ENCODE results near the gene TBC1D30.

The TBC1D30 gene

DNA sequence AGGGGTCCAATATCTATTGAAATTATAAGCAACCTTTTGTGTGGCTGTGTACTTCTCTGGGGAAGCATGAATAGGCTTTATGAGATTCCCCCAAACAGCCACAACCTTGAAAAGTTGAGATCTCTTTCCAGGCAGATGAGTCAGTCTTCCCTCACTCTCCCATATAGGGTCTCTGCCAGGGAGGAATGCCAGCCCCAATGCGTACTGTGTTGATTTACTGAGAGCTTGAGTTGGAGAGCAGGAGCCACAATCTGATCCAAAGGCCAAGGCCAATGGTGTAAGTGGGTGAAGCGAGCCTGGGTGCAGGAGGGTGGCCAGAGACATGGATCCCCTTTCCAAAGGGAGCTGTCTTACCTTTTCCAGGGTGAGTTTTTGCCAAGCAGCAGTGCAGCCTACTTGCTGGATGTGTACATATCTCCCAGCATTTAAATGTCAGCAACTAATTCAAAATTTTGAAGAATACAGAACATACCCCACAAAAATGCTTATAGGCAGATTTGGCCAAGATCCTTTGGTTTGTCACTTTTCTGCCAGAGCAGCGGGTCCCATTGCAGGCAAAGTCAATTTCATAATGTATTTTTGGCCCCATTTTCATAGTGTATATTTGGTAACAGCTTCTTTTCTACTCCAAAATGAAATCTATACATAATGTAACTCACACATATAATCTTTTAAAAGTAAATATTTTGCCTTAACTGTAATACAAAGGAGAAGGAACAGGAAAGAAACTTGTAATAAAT is 88.2 kb downstream of the TBC1D30 start:
- DNase-seq: peak; percentile 46

GRCh38 chr12:64915242-64915641 is 90.8 kb downstream of the TBC1D30 start:
- DNase-seq: no peak

DNA sequence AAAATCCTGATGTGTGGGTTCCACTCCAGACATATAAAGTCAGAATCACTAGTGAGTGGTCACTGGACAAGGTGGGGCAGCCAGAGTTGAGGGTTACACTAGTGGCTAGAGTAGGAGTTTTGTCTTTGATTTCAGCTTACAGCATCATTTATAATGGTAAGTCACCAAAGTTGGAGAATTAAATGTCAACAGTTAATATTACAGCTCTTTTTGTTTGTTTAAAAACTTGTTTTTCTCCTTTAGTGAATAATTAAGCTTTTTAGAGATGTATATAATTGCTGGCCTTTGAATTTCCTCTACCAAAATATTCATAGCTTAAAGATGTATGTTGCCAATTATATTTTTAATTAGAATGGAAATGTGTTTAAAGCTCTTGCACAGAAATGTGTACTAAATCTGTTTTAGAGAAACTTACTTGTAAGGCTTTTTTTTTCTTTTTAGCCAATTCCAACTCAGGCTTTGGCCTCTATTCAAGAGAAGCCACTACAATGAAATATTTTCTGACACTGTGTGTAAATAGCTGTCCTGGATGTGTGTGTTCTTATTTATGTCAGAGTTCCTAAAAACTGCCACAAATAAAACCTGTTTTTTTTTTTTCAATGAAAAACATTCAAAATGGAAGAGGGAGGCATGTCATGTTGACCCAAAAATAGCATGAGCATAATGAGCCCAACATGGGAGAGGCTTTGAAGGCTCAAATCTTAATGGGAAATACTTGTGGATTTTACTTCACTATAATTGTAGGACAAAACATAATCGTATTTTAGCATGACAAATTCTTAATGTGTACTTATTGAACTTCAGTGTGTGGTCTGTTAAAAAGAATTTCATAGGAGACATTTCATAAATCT is 92.2 kb downstream of the TBC1D30 start:
- DNase-seq: no peak

- DNase-seq: no peak
These were observed 93.9 kb downstream of the TBC1D30 start for GRCh38 chr12:64918344-64918743.

- no peak for DNase-seq
These were observed 94.4 kb downstream of the TBC1D30 start for GRCh38 chr12:64918801-64919200.

GRCh38 chr12:64922853-64923252 is 98.4 kb downstream of the TBC1D30 start:
- no peak for DNase-seq

DNA sequence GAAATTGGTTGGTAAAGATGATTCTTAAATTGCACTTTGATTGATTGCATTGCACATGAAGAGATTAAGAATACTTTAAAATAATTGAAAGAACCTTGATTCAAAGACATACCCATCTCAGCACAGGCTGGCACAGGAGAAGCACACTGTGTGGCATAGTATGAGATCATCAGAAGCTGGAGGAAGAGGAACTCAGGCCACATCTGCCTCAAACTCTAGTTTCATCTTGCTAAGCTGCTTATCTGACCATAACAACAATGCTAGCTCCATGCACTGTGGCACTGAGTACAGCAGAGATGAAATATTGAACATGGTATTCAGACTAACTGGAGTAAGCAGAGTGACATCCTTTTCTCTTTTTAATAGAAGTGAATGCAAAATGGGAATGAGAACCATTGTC is 99.1 kb downstream of the TBC1D30 start:
- no peak for DNase-seq
